ENCODE data around the gene COMT. TPM values are rescaled to one million over a fixed set of nuclear protein-coding genes. Genes with fewer than 3 reads are reported as not detected.

Gene COMT
- total RNA-seq, 2 experiments from 2014 or later, result 92.6 to 95.3 TPM

DNA sequence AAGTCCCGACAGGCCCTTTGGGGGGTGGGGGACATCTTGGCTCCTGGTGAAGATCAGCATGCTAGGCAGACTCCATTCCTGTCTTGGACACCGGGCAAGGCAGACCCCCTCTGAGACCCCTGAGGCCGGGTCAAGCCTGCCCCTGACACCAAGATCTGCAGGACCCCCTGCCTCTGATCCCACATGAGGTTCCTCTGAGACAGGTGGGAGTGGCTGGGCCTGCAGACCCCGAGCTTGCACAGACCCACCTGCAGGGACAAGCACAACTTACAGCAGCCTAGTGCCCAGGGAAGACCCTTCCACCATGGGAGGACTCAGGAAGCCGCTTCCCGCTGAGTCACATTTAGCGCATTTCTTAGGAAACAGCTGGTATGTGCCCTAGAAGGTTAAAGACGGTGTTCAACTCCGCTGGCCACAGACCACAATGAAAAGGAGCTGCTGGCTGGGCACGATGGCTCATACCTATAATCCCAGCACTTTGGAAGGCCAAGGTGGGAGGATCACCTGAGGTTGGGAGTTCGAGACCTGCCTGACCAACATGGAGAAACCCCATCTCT lies 59.6 kb downstream of the COMT start:
- ATAC-seq (no peak), DNase-seq (no peak)
- CTCF ChIA-PET, result interaction anchor here (1.8 kb wide), 1 partner anchor 12 kb away, joined by 3 read pairs; no protein-coding TSS in a partner anchor
- Mint-ChIP-seq H3K27me3 (peaks cover 24% of the 10 kb centered on the region), H3K4me3 (no peak overlapping the region), H3K27ac (no peak overlapping the region), H3K9me3 (ENCODE audit: low read depth) (peaks cover 11% of the 10 kb centered on the region), H3K36me3 (peaks cover 9% of the 10 kb centered on the region), H3K4me1 (no peaks in the 10 kb centered on the region)

DNA sequence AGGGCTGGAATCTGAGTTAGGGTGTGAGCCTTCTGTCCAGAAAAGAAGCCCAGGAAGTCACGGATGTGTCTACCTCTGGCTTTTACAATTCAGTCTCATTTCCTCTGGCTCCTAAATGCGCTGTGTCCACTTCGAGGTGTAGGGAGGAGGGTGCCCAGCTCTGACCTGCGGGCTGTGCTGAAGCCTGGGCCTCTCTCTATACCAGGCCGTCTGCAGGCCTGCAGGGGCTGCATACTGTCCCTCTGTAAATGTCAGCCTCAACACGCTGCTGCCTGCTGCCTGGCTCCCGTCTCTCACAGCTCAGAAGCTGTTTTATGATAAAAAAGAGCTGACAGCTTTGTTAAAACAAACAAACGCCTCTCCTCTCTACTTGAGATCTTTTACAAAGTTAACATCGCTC lies 60.6 kb downstream of the COMT start:
- no peaks in the 10 kb centered on the region for H3K4me1 Mint-ChIP-seq
- no peak overlapping the region for H3K4me3 Mint-ChIP-seq
- H3K36me3 Mint-ChIP-seq, result peaks cover 9% of the 10 kb centered on the region
- no peak for ATAC-seq
- no peak for DNase-seq
- no peak overlapping the region for H3K27ac Mint-ChIP-seq
- H3K27me3 Mint-ChIP-seq, result peaks cover 24% of the 10 kb centered on the region
- CTCF ChIA-PET, result interaction anchor here (1.8 kb wide), 1 partner anchor 11 kb away, joined by 3 read pairs; no protein-coding TSS in a partner anchor
- peaks cover 11% of the 10 kb centered on the region for H3K9me3 Mint-ChIP-seq (ENCODE audit: low read depth)

DNA sequence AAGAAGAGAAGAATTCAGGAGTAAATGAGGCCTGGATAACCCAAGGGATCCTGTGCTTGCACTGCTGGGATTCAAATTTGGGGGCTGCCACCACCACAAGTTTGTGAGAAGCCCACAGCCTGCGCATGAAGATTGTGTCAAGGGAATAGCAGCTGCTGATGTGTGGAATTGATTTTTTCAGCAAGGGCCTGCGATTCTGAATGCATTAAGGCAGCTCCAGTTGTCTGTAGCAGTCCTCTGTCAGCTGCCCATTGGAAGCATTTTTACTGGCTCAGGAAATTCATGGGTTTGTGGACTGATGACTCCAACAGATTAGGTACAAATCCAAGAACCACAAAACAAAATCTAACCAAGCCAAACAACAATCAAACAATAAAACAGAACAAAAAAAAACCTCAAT lies 61.1 kb downstream of the COMT start:
- peaks cover 11% of the 10 kb centered on the region for H3K9me3 Mint-ChIP-seq (ENCODE audit: low read depth)
- no peaks in the 10 kb centered on the region for H3K4me1 Mint-ChIP-seq
- H3K27ac Mint-ChIP-seq, result no peak overlapping the region
- DNase-seq (no peak), ATAC-seq (no peak)
- CTCF ChIA-PET, result interaction anchor here (1.7 to 1.8 kb wide), 2 partner anchors 11 to 126 kb away, joined by 3 read pairs; no protein-coding TSS in a partner anchor
- H3K27me3 Mint-ChIP-seq, result peaks cover 24% of the 10 kb centered on the region
- peaks cover 9% of the 10 kb centered on the region for H3K36me3 Mint-ChIP-seq
- H3K4me3 Mint-ChIP-seq, result no peak overlapping the region

DNA sequence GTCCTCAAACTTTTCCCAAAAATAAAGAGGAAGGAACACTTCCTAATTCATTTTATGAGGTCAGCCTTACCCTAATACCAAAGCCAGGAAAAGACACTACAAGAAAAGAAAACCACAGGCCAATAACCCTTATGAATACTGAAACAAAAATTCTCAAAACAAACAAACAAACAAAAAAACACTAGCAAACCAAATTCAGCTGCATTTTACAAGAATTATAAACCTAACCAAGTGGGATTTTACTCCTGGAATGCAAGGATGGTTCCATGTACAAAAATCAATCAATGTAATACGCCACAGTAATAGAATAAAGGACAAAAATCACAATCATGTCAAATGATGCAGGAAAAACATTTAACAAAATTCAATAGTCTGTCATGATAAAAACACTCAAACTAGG lies 61.7 kb downstream of the COMT start:
- CTCF ChIA-PET, result interaction anchor here (1.7 kb wide), 1 partner anchor 125 kb away, joined by 3 read pairs; no protein-coding TSS in a partner anchor
- ATAC-seq, result no peak
- Mint-ChIP-seq H3K9me3 (ENCODE audit: low read depth) (peaks cover 11% of the 10 kb centered on the region), H3K36me3 (peaks cover 9% of the 10 kb centered on the region), H3K4me1 (no peaks in the 10 kb centered on the region), H3K27me3 (peaks cover 24% of the 10 kb centered on the region), H3K4me3 (no peak overlapping the region), H3K27ac (no peak overlapping the region)
- DNase-seq, result no peak

DNA sequence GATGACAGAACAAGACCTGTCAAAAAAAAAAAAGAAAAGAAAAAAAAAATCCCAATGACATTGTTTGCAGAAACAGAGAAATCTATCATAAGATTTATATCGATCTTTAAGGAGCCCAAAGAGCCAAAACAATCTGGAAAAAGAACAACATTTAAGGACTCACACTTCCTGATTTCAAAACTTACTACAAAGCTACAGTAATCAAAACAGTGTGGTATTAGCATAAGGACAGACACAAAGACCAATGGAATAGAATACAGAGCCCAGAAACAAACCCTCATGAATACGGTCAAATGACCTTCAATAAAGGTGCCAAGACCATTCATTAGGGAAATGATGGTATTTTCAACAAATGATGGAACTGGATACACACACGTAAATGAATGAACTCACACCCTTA lies 62.9 kb downstream of the COMT start:
- H3K27me3 Mint-ChIP-seq, result peaks cover 24% of the 10 kb centered on the region
- H3K9me3 Mint-ChIP-seq (ENCODE audit: low read depth), result peaks cover 11% of the 10 kb centered on the region
- CTCF ChIA-PET, result no interaction called here
- DNase-seq (no peak), ATAC-seq (no peak)
- H3K4me3 Mint-ChIP-seq, result no peak overlapping the region
- no peak overlapping the region for H3K27ac Mint-ChIP-seq
- no peaks in the 10 kb centered on the region for H3K4me1 Mint-ChIP-seq
- peaks cover 9% of the 10 kb centered on the region for H3K36me3 Mint-ChIP-seq

DNA sequence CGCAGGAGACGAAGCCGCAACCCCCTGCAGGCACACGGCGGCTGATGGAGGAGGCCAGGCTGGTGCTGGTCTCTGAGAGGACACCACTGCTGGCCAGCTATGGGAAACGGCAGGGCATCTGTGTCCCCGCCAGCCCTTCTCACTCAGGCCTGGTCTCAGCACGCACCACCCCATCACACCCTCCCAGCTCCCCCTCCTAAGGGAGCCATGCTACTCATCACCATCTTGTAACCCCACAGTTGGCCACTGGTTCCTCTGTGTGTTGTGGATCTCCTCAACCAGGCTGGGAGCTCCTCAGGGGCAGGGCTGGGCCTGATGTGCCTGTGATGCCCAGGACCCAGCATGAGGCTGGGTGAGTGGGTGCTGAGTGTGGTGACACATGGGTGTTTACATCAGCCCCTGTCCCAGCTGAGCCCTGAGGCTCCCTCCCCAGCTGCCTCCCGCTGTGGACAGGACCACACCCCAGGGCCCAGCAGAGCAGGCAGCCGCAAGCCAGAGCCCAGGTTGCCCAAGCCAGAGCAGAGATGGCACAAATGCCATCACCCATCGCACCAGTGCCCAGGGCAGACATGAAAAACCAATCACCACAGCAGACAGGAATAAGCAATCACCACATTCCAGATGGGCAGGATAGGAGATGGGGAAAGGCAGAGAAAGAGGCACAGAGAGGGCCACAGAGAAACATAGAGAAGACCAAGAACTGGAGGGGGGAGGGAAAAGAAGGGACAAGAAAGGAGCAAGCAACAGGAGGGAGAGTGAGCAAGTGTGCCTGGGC lies 66.8 kb downstream of the COMT start:
- H3K36me3 Mint-ChIP-seq, result peaks cover 4% of the 10 kb centered on the region
- no peak for DNase-seq

DNA sequence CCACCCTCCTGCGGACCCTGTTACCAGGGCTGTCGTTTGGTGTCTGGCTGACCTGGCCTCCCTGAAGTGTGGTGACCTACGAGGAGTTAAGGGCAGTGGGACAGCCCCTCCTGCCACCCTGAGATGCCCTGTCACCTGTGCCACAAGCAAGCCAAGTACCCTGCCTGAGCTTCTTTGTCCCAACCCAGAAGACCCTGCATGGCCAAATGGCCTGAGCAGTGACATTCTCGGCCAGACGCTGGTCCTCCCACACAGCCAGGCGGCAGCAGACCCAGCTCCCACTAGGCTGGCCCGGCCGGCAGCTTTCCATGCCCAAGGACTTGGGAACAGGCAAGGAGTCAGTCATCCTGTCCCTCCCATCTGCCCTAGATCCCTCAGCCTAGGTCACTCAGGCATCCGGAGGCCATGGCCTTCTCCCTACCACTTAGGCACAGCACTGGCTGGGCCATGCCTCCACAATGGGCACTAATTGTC lies 67.5 kb downstream of the COMT start:
- ATAC-seq (no peak), DNase-seq (no peak)
- Mint-ChIP-seq H3K4me3 (no peak overlapping the region), H3K27ac (no peak overlapping the region), H3K9me3 (ENCODE audit: low read depth) (peaks cover 2% of the 10 kb centered on the region), H3K27me3 (peaks cover 9% of the 10 kb centered on the region), H3K36me3 (no peaks in the 10 kb centered on the region), H3K4me1 (peaks cover 6% of the 10 kb centered on the region)
- CTCF ChIA-PET, result interaction anchor here (1.8 kb wide), 2 partner anchors 38 to 99 kb away, joined by 4 read pairs; no protein-coding TSS in a partner anchor

More for the DNA sequence above, 66.8 kb downstream of the COMT start:
- ATAC-seq, result no peak
- Mint-ChIP-seq H3K27me3 (peaks cover 14% of the 10 kb centered on the region), H3K4me1 (peaks cover 6% of the 10 kb centered on the region), H3K27ac (no peak overlapping the region), H3K9me3 (ENCODE audit: low read depth) (peaks cover 5% of the 10 kb centered on the region), H3K4me3 (no peak overlapping the region)
- CTCF ChIA-PET, result interaction anchor here (1.8 kb wide), 2 partner anchors 37 to 98 kb away, joined by 4 read pairs; no protein-coding TSS in a partner anchor

DNA sequence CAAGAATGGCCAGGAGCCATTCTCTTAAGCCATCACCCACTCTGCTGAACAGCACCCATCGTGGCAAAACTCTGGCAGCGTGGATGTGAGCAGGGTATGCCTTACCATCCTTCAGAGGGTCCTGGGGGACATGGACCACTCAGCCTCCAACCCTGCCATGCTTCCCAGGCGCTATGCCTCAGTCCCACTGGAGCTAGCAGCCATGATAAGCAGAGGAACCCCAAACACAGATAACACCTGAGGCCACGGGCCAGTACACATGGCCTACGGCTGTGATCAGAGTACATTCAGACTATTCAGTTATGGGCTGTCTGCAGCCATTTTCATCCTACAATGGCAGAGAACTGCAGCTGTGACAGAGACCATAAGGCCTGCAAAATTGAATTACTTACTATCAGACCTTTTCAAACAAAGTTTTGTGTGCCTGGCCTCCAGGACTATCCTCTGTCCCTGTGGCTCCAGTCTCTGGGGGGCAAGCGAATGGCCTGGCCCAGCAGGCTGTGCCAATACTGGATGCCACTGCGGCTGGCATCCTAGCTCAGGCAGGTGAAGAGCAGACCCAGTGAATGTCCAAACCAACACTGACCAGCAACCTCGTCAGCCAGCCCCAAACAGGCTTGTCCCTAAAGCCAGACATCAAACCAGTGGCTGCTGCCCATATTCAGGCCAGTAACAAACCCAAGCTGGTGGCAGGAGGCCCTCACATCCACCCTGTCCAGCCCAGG lies 68.2 kb downstream of the COMT start:
- Mint-ChIP-seq H3K4me1 (peaks cover 6% of the 10 kb centered on the region), H3K27ac (no peak overlapping the region), H3K36me3 (no peaks in the 10 kb centered on the region), H3K4me3 (no peak overlapping the region), H3K27me3 (peaks cover 9% of the 10 kb centered on the region), H3K9me3 (ENCODE audit: low read depth) (peaks cover 2% of the 10 kb centered on the region)
- CTCF ChIA-PET, result interaction anchor here (1.8 kb wide), 2 partner anchors 38 to 100 kb away, joined by 4 read pairs; no protein-coding TSS in a partner anchor
- no peak for DNase-seq
- ATAC-seq, result no peak

DNA sequence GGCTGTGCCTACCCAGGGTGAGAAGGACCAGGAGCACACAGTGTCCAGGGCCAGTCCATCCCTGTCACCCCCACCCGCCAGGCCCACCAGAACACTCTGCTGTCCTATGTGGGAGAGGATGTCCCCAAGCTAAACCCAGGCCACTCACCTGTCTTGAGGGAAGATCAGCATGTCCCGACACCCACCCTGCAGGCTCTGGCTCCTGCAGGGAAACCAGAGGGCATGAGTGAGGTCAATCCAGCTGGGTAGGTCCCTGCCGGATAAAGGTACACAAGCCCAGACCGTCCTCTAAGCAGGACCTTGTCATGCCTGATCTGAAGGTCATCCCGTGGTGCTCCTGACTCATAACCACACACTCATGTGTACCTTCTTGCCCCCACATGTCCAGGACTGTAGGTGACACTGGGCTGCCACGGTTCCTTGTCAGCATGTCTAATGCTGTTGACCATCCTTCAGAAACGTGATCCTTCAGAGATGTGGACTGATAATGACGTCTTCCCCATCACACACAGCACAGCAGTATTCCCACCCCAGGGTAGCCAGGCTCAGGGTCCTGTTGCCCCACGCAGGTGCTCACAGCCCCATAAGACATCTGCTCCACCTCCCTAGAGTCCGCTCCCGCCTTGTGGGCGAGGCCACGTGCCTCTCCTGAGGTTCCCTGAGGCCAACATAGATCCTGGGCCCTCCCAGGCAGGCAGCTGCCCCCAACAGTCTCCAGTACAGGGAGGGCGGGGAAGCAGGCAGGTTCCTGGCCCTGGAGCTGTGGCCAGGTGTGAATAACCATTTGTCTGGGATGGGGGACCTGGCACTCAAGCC lies 68.9 kb downstream of the COMT start:
- no peak overlapping the region for H3K4me3 Mint-ChIP-seq
- peaks cover 2% of the 10 kb centered on the region for H3K9me3 Mint-ChIP-seq (ENCODE audit: low read depth)
- DNase-seq (no peak), ATAC-seq (no peak)
- H3K27ac Mint-ChIP-seq, result no peak overlapping the region
- CTCF ChIA-PET, result interaction anchor here (1.8 to 6.0 kb wide), 2 partner anchors 39 to 41 kb away, joined by 4 to 97 read pairs; no protein-coding TSS in a partner anchor
- H3K4me1 Mint-ChIP-seq, result peaks cover 8% of the 10 kb centered on the region
- H3K27me3 Mint-ChIP-seq, result peaks cover 15% of the 10 kb centered on the region
- no peaks in the 10 kb centered on the region for H3K36me3 Mint-ChIP-seq

DNA sequence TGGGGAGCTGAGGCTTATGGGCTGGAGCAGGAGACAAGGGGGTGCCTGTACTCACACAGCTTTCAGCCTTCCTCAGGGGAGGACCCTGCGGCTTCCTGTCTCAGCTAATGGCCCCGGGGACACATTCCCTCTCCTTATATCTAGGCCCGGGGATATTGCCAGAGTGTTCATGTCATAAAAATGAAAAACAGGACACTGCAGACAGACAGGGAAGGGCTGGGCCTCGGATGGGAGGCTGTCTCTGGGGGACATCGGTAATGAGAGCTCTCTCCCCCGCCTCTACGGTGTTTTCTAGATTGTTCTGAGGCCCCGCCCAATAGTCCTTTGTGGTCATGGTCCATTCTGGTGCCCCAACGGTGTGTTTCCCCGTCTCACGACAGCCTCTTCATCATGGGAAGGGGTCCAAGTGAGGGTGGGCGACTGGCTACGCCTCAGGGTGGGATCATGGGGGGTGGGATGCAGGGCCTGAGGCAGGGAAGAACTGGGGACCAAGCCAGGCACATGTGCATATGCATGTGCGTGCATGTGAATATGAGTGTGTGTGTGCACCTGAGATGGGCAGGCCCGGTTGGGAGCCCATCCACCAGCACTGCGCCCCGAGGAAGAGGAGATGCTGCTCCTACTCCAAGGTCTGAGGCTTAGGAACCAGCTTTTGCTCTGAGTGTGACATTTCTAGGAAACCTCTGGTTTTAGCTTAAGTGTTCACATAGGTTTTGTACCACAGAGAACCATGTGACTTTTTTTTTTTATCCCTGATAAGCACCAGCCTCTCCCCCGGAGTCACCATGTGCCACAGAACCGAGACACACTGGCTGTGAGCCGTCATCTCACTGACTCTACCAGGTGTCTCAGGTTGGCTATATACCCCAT lies 69.8 kb downstream of the COMT start:
- Mint-ChIP-seq H3K9me3 (ENCODE audit: low read depth) (no peaks in the 10 kb centered on the region), H3K27ac (no peak overlapping the region), H3K36me3 (no peaks in the 10 kb centered on the region), H3K4me1 (peaks cover 8% of the 10 kb centered on the region), H3K27me3 (peaks cover 17% of the 10 kb centered on the region), H3K4me3 (no peak overlapping the region)
- ATAC-seq (no peak), DNase-seq (no peak)
- CTCF ChIA-PET, result interaction anchor here (6.0 kb wide), 1 partner anchor 42 kb away, joined by 97 read pairs; no protein-coding TSS in a partner anchor

DNA sequence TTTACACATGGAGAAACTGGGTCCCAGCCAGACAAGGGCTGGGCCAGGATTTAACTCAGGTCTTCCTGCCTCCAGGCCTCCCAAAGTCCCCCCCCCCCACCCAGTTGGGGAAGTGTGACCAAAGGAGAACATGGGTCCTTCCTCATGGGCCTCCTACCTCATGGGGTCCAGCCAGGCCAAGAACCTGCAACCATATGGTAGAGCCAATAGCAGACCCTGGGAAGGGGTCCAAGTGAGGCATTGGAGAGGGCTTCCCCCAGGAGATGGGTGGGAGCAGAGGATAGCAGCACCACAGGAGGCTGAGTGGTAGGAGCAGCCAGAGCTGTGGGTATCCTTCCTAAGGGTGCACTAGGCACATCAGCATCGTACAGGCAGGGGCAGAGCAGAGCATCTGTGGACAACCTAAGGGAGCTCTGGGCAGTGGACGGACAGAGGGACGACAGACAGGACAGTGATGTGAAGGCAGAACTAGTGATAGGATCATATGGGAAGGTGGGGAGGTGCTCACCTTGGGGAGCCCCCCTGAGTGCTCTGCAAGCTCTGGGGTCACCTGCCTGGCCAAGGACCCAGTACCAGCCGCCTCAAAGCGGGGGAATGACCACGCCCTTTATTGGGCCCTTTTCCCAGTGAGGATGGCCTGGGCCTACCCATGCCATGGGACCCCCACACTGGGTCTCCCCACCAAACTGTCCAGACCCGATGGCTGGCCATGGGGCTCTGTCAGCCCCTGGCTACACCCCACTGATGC lies 70.6 kb downstream of the COMT start:
- ATAC-seq, result no peak
- Mint-ChIP-seq H3K27ac (no peak overlapping the region), H3K4me1 (peaks cover 10% of the 10 kb centered on the region), H3K9me3 (ENCODE audit: low read depth) (no peaks in the 10 kb centered on the region), H3K27me3 (peaks cover 19% of the 10 kb centered on the region), H3K4me3 (no peak overlapping the region), H3K36me3 (no peaks in the 10 kb centered on the region)
- CTCF ChIA-PET, result interaction anchor here (0.6 to 6.0 kb wide), 3 partner anchors 43 to 282 kb away, joined by 3 to 97 read pairs (median 23); no protein-coding TSS in a partner anchor
- DNase-seq, result no peak

All from activated CD8-positive, alpha-beta memory T cell treated with anti-CD3 and anti-CD28 coated beads, Interleukin-2, amount 10 ng/mL, durations not matched to agents 7 days and 5 days (primary cell).